ENCODE data around the gene PDE2A.

DNA sequence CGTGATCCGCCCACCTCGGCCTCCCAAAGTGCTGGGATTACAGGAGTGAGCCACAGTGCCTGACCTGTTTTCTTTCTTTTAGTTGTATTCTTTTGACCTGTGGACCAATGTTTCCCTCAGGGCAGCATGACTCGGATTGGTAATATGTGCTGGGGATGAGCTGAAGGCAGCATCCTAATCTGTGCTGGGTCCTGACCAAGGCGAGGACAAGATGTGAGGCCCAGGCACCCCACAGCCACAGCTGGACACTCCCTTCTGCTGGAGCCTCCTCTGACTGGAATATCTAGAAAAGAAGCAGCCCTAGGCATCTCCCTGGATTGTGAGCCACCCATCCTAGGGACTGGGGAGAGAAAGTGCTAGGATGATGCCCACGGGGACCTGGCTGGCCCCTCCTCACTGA, 105.4 kb downstream of the PDE2A start:
- no peak for TF ChIP-seq POLR2AphosphoS5 (IDR thresholded peaks at IDR 0.05; ENCODE audit: borderline replicate concordance, low read depth, low read length)
- no peak for TF ChIP-seq EZH2 (IDR thresholded peaks at IDR 0.05)
- TF ChIP-seq FOXP2 (optimal IDR thresholded peaks at IDR 0.05; ENCODE audit: control extremely low read depth, extremely low read length, insufficient read depth): no peak
